ACHN (cell line): ENCODE measurements around the gene DAB1.

ENCODE experiments used
- DNase-seq: peaks from one replicate; pipeline ENCODE4 v3.0.0-alpha.2; 2015
- in situ Hi-C: cut with HindIII; loops from 2 replicates; pipeline ENCODE4 v1.10.0; 2017; ENCODE audit warnings: low sequenced_read_pairs, low pct_ligation_motif_present, low pct_unique_long_range_greater_than_20kb

The DAB1 gene

GRCh38 chr1:57214951-57215575 is 208.8 kb downstream of the DAB1 start:
- in situ Hi-C loops = no loop called here
- no peak for DNase-seq

DNA sequence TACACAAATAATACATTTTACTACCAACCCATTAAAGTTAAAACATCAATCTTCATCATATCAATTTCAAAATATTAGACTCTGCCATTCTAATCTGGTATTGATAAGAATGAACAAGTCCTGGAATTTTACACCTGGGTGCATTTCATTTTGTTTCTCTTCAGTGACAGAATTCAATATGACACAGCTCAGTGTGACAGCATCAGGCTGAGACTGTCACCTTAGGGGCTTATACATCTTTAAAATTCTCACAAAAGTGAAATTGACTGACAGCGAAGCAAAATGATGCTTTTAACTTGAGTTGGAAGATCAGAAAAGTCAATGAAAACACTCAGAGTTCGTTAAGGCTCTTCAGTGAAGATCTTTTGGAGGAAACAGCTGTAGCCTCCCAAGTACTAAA is 213.0 kb downstream of the DAB1 start:
- in situ Hi-C loops = no loop called here
- DNase-seq = no peak

DNA sequence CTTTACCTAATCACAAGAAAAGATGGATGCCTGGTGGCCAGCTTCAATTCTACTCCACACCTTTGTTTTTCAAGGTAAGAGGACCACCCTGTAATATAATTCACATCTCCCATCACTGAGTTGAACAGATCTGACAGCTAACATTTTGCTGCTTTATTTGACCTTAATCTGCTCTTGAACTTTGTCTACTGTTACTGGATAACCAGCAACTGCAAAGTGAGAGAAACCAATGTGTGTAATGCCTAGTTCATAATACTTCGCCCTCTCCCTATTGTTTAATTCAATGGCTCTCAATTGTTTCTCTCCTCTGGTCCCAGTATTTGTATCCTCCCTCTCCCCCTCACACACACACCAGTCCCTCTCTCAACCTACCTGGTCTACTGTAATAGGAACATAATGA is 214.4 kb downstream of the DAB1 start:
- in situ Hi-C loops = no loop called here
- DNase-seq = no peak

- in situ Hi-C loops = no loop called here
- no peak for DNase-seq
Measured at GRCh38 chr1:57208741-57209302, 215.0 kb downstream of the DAB1 start.

DNA sequence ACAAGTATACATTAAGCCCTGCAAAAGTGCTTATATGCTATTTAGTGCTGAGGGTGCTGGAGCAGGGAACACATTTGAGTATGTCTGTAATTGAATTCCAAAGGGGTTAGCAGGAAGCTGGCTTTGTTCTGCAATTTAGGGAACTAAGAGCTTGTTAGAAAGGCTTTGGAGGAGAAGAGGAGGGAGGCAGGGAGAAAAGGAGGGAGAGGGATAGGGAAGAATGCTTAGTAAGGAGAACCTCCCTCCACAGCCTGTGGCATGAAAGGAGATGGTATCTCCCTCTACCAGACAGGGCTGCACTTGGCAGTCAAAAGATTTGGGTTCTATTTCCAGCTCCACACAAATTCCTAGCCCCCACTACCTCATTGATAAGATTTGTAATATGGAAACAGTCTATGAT is 217.8 kb downstream of the DAB1 start:
- DNase-seq = no peak

GRCh38 chr1:57204942-57205787 is 218.7 kb downstream of the DAB1 start:
- in situ Hi-C loops = no loop called here
- DNase-seq = no peak

More for the DNA sequence above, 217.8 kb downstream of the DAB1 start:
- in situ Hi-C loops = no loop called here

DNA sequence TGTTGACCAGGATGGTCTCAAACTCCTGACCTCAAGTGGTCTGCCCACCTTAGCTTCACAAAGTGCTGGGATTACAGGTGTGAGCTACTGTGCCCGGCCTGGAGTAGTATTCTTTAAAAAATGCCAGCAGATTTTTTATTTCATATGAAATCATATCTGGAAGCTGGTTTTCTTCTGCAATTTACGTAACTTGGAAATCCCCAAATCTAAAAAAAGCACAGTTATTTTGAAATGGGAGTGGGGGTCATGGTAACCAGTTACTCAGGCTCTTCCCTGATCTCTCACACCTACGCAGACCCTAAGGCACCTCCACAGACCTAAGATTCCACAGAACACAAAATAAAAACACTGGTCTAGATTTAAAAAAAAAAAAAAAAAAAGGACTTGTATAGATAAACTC is 219.8 kb downstream of the DAB1 start:
- in situ Hi-C loops = no loop called here
- no peak for DNase-seq

DNA sequence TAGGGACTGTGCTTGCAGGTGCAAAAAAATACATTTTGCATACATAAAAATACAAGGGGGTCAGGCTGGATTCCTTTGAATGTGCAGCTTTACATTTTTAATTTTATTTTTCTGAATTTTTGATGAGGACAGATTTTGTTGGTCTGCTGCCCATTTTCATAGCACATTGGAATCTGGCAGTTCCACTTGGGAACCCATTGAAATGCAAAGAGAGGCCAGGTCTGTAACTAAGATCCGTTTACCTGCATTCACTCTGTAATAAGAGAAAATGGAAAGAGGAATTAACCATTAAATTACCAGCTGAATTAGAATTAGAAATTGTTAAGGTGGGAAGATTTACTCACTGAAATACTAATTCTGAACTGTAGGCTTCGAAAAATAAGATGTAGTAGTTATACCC is 221.6 kb downstream of the DAB1 start:
- no peak for DNase-seq
- in situ Hi-C loops = no loop called here

- in situ Hi-C loops = no loop called here
- DNase-seq = no peak
Measured at GRCh38 chr1:57198912-57199311, 224.9 kb downstream of the DAB1 start.

- in situ Hi-C loops = no loop called here
- no peak for DNase-seq
Measured at GRCh38 chr1:57195436-57195941, 228.4 kb downstream of the DAB1 start.

- no peak for DNase-seq
- in situ Hi-C loops = no loop called here
Measured at GRCh38 chr1:57192222-57192621, 231.6 kb downstream of the DAB1 start.

DNA sequence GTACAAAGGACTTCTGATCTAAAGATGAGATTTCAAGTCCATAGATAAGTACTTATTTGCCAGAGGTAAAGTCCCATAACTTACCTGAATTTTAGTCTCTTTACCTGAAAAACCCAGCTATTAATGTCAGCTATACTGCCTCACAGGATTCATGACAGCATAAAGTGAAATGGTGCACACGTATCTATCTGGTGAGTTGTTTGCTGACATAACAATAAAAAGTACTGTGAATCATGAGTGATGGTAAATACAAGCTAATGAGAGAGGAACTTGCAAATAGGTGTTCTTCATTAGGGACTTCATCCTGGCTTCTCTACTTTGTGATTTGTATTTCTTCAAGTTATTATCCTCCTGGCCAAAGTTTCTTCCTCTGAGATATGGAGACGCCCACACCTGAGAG is 233.0 kb downstream of the DAB1 start:
- in situ Hi-C loops = no loop called here
- no peak for DNase-seq

GRCh38 chr1:57188168-57188567 is 235.7 kb downstream of the DAB1 start:
- no peak for DNase-seq
- in situ Hi-C loops = no loop called here

GRCh38 chr1:57186455-57186854 is 237.4 kb downstream of the DAB1 start:
- DNase-seq = no peak
- in situ Hi-C loops = no loop called here

DNA sequence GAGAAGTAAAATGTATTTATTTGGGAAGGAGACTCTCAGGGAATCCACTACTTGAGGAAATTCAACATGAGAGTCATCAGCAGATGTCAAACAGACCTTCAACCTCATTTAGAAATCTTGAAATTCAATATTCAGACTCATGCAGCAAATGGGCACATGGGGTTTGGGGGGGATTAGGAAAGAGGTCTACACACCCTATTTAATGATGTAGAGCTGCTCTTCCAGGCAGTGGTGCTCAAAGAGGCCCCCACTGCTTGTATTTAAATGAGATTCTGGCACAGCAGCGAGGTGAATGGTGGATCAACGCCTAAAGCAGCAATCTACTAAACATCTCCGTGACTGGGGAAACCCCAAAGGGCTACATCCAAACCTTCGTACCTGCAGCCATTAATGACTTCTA is 244.9 kb downstream of the DAB1 start:
- in situ Hi-C loops = no loop called here
- no peak for DNase-seq

GRCh38 chr1:57175506-57175905 is 248.4 kb downstream of the DAB1 start:
- in situ Hi-C loops = no loop called here
- DNase-seq = no peak

- in situ Hi-C loops = no loop called here
- no peak for DNase-seq
Measured at GRCh38 chr1:57172040-57172439, 251.8 kb downstream of the DAB1 start.

GRCh38 chr1:57167997-57168396 is 255.9 kb downstream of the DAB1 start:
- in situ Hi-C loops = no loop called here
- DNase-seq = no peak

DNA sequence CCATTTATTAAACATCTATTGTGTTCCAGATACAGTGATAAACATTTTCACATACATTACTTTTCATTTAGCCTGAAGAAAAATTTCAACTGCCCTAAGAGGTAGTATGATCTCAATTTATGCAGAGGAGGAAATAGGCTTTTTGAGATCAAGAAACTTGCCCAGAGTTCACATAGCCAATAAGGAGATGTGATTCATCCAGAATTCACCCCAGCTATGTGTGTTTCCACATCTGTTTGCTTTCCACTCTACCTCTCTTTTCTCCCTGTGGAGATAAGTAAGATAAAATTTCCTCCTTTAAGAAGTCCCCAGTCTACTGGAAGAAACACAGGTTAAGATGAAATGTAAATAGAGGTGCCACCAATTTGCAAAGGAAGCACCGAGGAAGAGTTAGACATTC is 258.3 kb downstream of the DAB1 start:
- no peak for DNase-seq
- in situ Hi-C loops = no loop called here

DNA sequence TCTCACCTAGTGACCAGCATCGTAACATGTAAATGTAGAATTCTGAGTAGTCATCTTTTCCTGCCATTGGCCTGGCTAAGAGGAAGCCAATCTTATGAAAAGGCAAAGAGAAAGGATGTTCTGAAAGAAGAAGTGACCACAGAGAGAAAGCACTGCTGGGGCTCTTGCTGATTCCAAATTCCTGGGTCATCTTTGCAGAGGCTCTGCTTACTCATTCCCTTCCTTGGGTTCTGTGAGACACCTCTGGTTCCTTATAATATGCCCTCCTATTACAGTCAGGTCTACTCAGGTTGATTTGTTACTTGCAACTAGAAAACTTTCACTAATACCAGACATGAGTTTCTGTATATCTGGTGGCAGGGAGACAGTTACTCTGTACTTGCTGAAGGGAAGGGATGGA is 259.3 kb downstream of the DAB1 start:
- no peak for DNase-seq
- in situ Hi-C loops = no loop called here
